ENCODE results near the gene CRLF1. TPM values are rescaled to one million over a fixed set of nuclear protein-coding genes. Genes with fewer than 3 reads are reported as not detected.

Gene CRLF1
- total RNA-seq, 1 donor from 2014 or later: 17.0 TPM

- Mint-ChIP-seq H3K27me3 (ENCODE audit: unreplicated experiment) (peaks cover 5% of the 10 kb centered on the region), H3K36me3 (ENCODE audit: unreplicated experiment) (no peaks in the 10 kb centered on the region), H3K4me3 (ENCODE audit: unreplicated experiment) (no peak overlapping the region), H3K4me1 (ENCODE audit: unreplicated experiment) (peaks cover 16% of the 10 kb centered on the region), H3K27ac (ENCODE audit: unreplicated experiment) (no peak overlapping the region), H3K9me3 (ENCODE audit: unreplicated experiment) (no peaks in the 10 kb centered on the region)
- DNase-seq (ENCODE audit: extremely low spot score, unreplicated experiment): no peak
- TF ChIP-seq CTCF (IDR thresholded peaks at IDR 0.05): no peak
These were observed 7.1 kb downstream of the CRLF1 start for GRCh38 chr19:18599485-18599884.

- no peak for TF ChIP-seq CTCF (IDR thresholded peaks at IDR 0.05)
- Mint-ChIP-seq H3K27me3 (ENCODE audit: unreplicated experiment) (peaks cover 2% of the 10 kb centered on the region), H3K9me3 (ENCODE audit: unreplicated experiment) (no peaks in the 10 kb centered on the region), H3K27ac (ENCODE audit: unreplicated experiment) (no peak overlapping the region), H3K36me3 (ENCODE audit: unreplicated experiment) (no peaks in the 10 kb centered on the region), H3K4me3 (ENCODE audit: unreplicated experiment) (no peak overlapping the region), H3K4me1 (ENCODE audit: unreplicated experiment) (peaks cover 11% of the 10 kb centered on the region)
- no peak for DNase-seq (ENCODE audit: extremely low spot score, unreplicated experiment)
These were observed 8.6 kb downstream of the CRLF1 start for GRCh38 chr19:18597809-18598660.

GRCh38 chr19:18596752-18597157 is 9.8 kb downstream of the CRLF1 start:
- Mint-ChIP-seq H3K36me3 (ENCODE audit: unreplicated experiment) (no peaks in the 10 kb centered on the region), H3K27me3 (ENCODE audit: unreplicated experiment) (no peaks in the 10 kb centered on the region), H3K9me3 (ENCODE audit: unreplicated experiment) (no peaks in the 10 kb centered on the region), H3K4me1 (ENCODE audit: unreplicated experiment) (peaks cover 9% of the 10 kb centered on the region), H3K4me3 (ENCODE audit: unreplicated experiment) (no peak overlapping the region), H3K27ac (ENCODE audit: unreplicated experiment) (no peak overlapping the region)
- DNase-seq (ENCODE audit: extremely low spot score, unreplicated experiment): no peak
- TF ChIP-seq CTCF (IDR thresholded peaks at IDR 0.05): no peak

- Mint-ChIP-seq H3K27ac (ENCODE audit: unreplicated experiment) (no peak overlapping the region), H3K4me3 (ENCODE audit: unreplicated experiment) (no peak overlapping the region), H3K27me3 (ENCODE audit: unreplicated experiment) (no peaks in the 10 kb centered on the region), H3K9me3 (ENCODE audit: unreplicated experiment) (no peaks in the 10 kb centered on the region), H3K36me3 (ENCODE audit: unreplicated experiment) (peaks cover 1% of the 10 kb centered on the region), H3K4me1 (ENCODE audit: unreplicated experiment) (peaks cover 11% of the 10 kb centered on the region)
- TF ChIP-seq CTCF (IDR thresholded peaks at IDR 0.05): no peak
- DNase-seq (ENCODE audit: extremely low spot score, unreplicated experiment): no peak
These were observed 11.1 kb downstream of the CRLF1 start for GRCh38 chr19:18595475-18595874.

GRCh38 chr19:18594824-18595373 is 11.7 kb downstream of the CRLF1 start:
- Mint-ChIP-seq H3K27ac (ENCODE audit: unreplicated experiment) (no peak overlapping the region), H3K9me3 (ENCODE audit: unreplicated experiment) (no peaks in the 10 kb centered on the region), H3K27me3 (ENCODE audit: unreplicated experiment) (no peaks in the 10 kb centered on the region), H3K4me3 (ENCODE audit: unreplicated experiment) (peak overlapping the region; percentile 64), H3K4me1 (ENCODE audit: unreplicated experiment) (peaks cover 17% of the 10 kb centered on the region), H3K36me3 (ENCODE audit: unreplicated experiment) (peaks cover 1% of the 10 kb centered on the region)
- no peak for TF ChIP-seq CTCF (IDR thresholded peaks at IDR 0.05)
- DNase-seq (ENCODE audit: extremely low spot score, unreplicated experiment): no peak

Data from osteocyte (in vitro differentiated cells).